Measurements from ENCODE around the gene CTSD. TPM values are rescaled to one million over a fixed set of nuclear protein-coding genes. Genes with fewer than 3 reads are reported as not detected.
"Not testable (repeated sequence)": the region's sequence is repeated elsewhere in the genome, so short reads cannot be mapped to it uniquely, and the experiment has no call there.

CTSD gene
- total and polyA plus RNA-seq, 2 of the 8 experiments (the other 6 are each of a cell fraction or from before 2014, with no cell fraction given) = 169 to 173 TPM

GRCh38 chr11:1813356-1813755 is 49.6 kb upstream of the CTSD start:
- H3K4me2 ChIP-seq (ENCODE audit: insufficient read depth in 1 of 2, low read depth in 2 of 2, low read length in 2 of 2); H3K23me2 ChIP-seq (ENCODE audit: low read depth, low read length); H2AFZ ChIP-seq (ENCODE audit: low read length); H2AK5ac ChIP-seq (ENCODE audit: low read depth, low read length); H2BK12ac ChIP-seq (ENCODE audit: low read depth, low read length); FAIRE-seq; H3K23ac ChIP-seq (ENCODE audit: insufficient read length); H2BK120ac ChIP-seq (replicated peaks; ENCODE audit: low read depth, low read length); H4K20me1 ChIP-seq (replicated peaks in 1 of 2; ENCODE audit: control insufficient read depth in 1 of 2, insufficient read depth in 2 of 2, low read length in 2 of 2); H4K91ac ChIP-seq (replicated peaks; ENCODE audit: insufficient read length, low read length); POLR2A ChIA-PET (ENCODE audit: partially characterized antibody); H2BK15ac ChIP-seq (ENCODE audit: low read length); H3K18ac ChIP-seq (ENCODE audit: extremely low read depth, low read length); H4K8ac ChIP-seq (ENCODE audit: extremely low read depth, insufficient read depth, low read length); H3K9ac ChIP-seq (replicated peaks in 1 of 4; ENCODE audit: extremely low read depth in 1 of 4, low read depth in 3 of 4, low read length in 3 of 4); H3K27me3 ChIP-seq (replicated peaks in 1 of 4; ENCODE audit: control insufficient read depth in 3 of 4, extremely low read depth in 1 of 4, insufficient read depth in 3 of 4, low read length in 3 of 4); H3K9me3 ChIP-seq (ENCODE audit: insufficient read depth in 2 of 2, low read depth in 1 of 2, low read length in 1 of 2); H3K56ac ChIP-seq (replicated peaks; ENCODE audit: insufficient read length, low read depth, low read length); H3K4me3 ChIP-seq (ENCODE audit: extremely low read depth in 1 of 4, insufficient read depth in 2 of 4, low read depth in 3 of 4, low read length in 4 of 4); H3K4ac ChIP-seq (replicated peaks; ENCODE audit: insufficient read length, low read depth, low read length); H3K79me2 ChIP-seq (ENCODE audit: control insufficient read depth in 1 of 2, insufficient read depth in 2 of 2, low read length in 2 of 2); H4K5ac ChIP-seq (ENCODE audit: insufficient read length, low read depth, low read length); H2BK5ac ChIP-seq (ENCODE audit: low read depth, low read length); H3K4me1 ChIP-seq (replicated peaks in 1 of 4; ENCODE audit: control insufficient read depth in 3 of 4, insufficient read depth in 4 of 4, low read length in 3 of 4); DNase-seq (ENCODE audit: low read depth in 1 of 2, low spot score in 2 of 2); H3K36me3 ChIP-seq (ENCODE audit: control insufficient read depth in 2 of 4, insufficient read depth in 4 of 4, low read length in 3 of 4); H3K14ac ChIP-seq (ENCODE audit: insufficient read length); H3K27ac ChIP-seq (ENCODE audit: low read depth, low read length); H2BK20ac ChIP-seq (ENCODE audit: low read length); H3K79me1 ChIP-seq (ENCODE audit: low read depth, low read length): not testable (repeated sequence)
- 92% methylated on average over 9 of the region's 9 CpGs; no CpG with 5 or more reads in 1 of the 2 experiments for WGBS, 2 experiments (ENCODE audit: extremely low coverage in 1 of 2, insufficient coverage in 1 of 2, insufficient read length in 1 of 2, insufficient replicate concordance in 2 of 2, low coverage in 1 of 2, low lambda C conversion rate in 2 of 2, missing lambda C conversion rate in 1 of 2)
- CTCF ChIA-PET (ENCODE audit: partially characterized antibody) = interaction anchor here (1.6 to 1.7 kb wide), 2 partner anchors 12 to 119 kb away, joined by 4 to 6 read pairs; no protein-coding TSS in a partner anchor
